WI38 (cell line): ENCODE measurements around the gene KL.

Experiments used
- H3K4me3 ChIP-seq: 2 replicates; pipeline ENCODE4 v1.5.1; 2011; ENCODE audit warnings: low read depth, mild to moderate bottlenecking, control low read depth, low read length
- CTCF ChIP-seq: IDR thresholded peaks from 2 replicates; pipeline ENCODE4 v1.5.1; 2012; ENCODE audit warnings: low read depth, mild to moderate bottlenecking, control low read depth, low read length

The KL gene

GRCh38 chr13:33053397-33054066, 37.3 kb downstream of the KL start:
- TF ChIP-seq CTCF = no peak
- H3K4me3 ChIP-seq = no peak overlapping the region

- peak; percentile 36; the same call in 1 of the 2 replicates for TF ChIP-seq CTCF
Measured at GRCh38 chr13:33057019-33057780, 41.0 kb downstream of the KL start.

GRCh38 chr13:33058776-33059327, 42.6 kb downstream of the KL start:
- H3K4me3 ChIP-seq = no peak overlapping the region
- no peak for TF ChIP-seq CTCF

More at GRCh38 chr13:33057019-33057780, 41.0 kb downstream of the KL start:
- no peak overlapping the region for H3K4me3 ChIP-seq

- no peak overlapping the region for H3K4me3 ChIP-seq
- TF ChIP-seq CTCF = no peak
Measured at GRCh38 chr13:33060815-33061214, 44.6 kb downstream of the KL start.

- no peak for TF ChIP-seq CTCF
- no peak overlapping the region for H3K4me3 ChIP-seq
Measured at GRCh38 chr13:33066329-33066728, 50.1 kb downstream of the KL start.

GRCh38 chr13:33069365-33069764, 53.1 kb downstream of the KL start:
- no peak for TF ChIP-seq CTCF

GRCh38 chr13:33070713-33071112, 54.5 kb downstream of the KL start:
- no peak for TF ChIP-seq CTCF
- H3K4me3 ChIP-seq = no peak overlapping the region

More at GRCh38 chr13:33069365-33069764, 53.1 kb downstream of the KL start:
- no peak overlapping the region for H3K4me3 ChIP-seq
